HL-60 (cell line): Measurements from ENCODE around the gene OXTR.

Experiments
- DNase-seq, 2 experiments: peaks; one replicate each; pipeline ENCODE4 v3.0.0-alpha.2; 2010 to 2020; ENCODE audit warnings: low read depth in 1 of 2, low spot score in 1 of 2
- H3K27ac ChIP-seq: fragments of 250-450 bp; sonication (Bioruptor Pico); replicated peaks from 2 replicates; pipeline ENCODE4 v1.5.1; 2020; ENCODE audit warnings: mild to moderate bottlenecking, moderate library complexity
- H3K27me3 ChIP-seq: fragments of 250-450 bp; sonication (Bioruptor Pico); 2 replicates; pipeline ENCODE4 v1.5.1; 2021; ENCODE audit warnings: mild to moderate bottlenecking, moderate library complexity; ENCODE audit not compliant: insufficient read depth, poor library complexity, severe bottlenecking
- H3K4me3 ChIP-seq: replicated peaks from 2 replicates; pipeline ENCODE4 v1.5.1; 2011; ENCODE audit warnings: mild to moderate bottlenecking, control low read depth, low read length; ENCODE audit not compliant: insufficient read depth
- CTCF ChIP-seq: IDR thresholded peaks from one replicate; pipeline ENCODE4 v1.5.1; 2011; ENCODE audit warnings: low read length, control low read depth, inconsistent platforms; ENCODE audit not compliant: insufficient read depth
- GABPA ChIP-seq: IDR thresholded peaks from 2 replicates; pipeline ENCODE4 v1.6.1; 2012; ENCODE audit warnings: low read depth
- POLR2AphosphoS5 ChIP-seq: IDR thresholded peaks from 2 replicates; pipeline ENCODE4 v1.6.1; 2012; ENCODE audit warnings: low read depth
- REST ChIP-seq: IDR thresholded peaks from 2 replicates; pipeline ENCODE4 v1.6.1; 2012; ENCODE audit warnings: low read depth; ENCODE audit not compliant: insufficient replicate concordance
- SPI1 ChIP-seq: IDR thresholded peaks from 2 replicates; pipeline ENCODE4 v1.6.1; 2012; ENCODE audit warnings: low read depth, mild to moderate bottlenecking, borderline replicate concordance

The OXTR gene

GRCh38 chr3:8709287-8709686, 60.1 kb downstream of the OXTR start:
- DNase-seq = no peak
- TF ChIP-seq REST (no peak), CTCF (no peak), POLR2AphosphoS5 (no peak), SPI1 (no peak), GABPA (no peak)
- Histone ChIP-seq H3K27me3 (no peaks in the 10 kb centered on the region), H3K4me3 (no peak overlapping the region), H3K27ac (no peak overlapping the region)

GRCh38 chr3:8705575-8705974, 63.8 kb downstream of the OXTR start:
- H3K27me3 ChIP-seq = no peaks in the 10 kb centered on the region
- no peak for DNase-seq
- H3K27ac ChIP-seq = no peak overlapping the region
- no peak for TF ChIP-seq SPI1
- TF ChIP-seq REST = no peak
- no peak for TF ChIP-seq GABPA
- no peak for TF ChIP-seq POLR2AphosphoS5
- TF ChIP-seq CTCF = no peak
- no peak overlapping the region for H3K4me3 ChIP-seq

GRCh38 chr3:8702560-8702959, 66.9 kb downstream of the OXTR start:
- no peak for TF ChIP-seq SPI1
- TF ChIP-seq POLR2AphosphoS5 = no peak
- TF ChIP-seq GABPA = no peak
- no peak for TF ChIP-seq CTCF
- no peak for TF ChIP-seq REST
- Histone ChIP-seq H3K27ac (no peak overlapping the region), H3K27me3 (no peaks in the 10 kb centered on the region), H3K4me3 (no peak overlapping the region)
- DNase-seq = no peak
